Osteocyte (in vitro differentiated cells): ENCODE measurements around the gene WDR91. TPM values are rescaled to one million over a fixed set of nuclear protein-coding genes. Genes with fewer than 3 reads are reported as not detected.

ENCODE experiments used
- DNase-seq: peaks from one replicate; pipeline ENCODE4 v3.0.0; 2021; ENCODE audit warnings: mixed read lengths; ENCODE audit not compliant: unreplicated experiment; ENCODE audit errors: extremely low spot score
- H3K27ac Mint-ChIP-seq: one replicate; pipeline ENCODE4 v1.8.0; 2021; ENCODE audit warnings: mild to moderate bottlenecking, mixed read lengths; ENCODE audit not compliant: unreplicated experiment
- H3K27me3 Mint-ChIP-seq: one replicate; pipeline ENCODE4 v1.8.0; 2021; ENCODE audit warnings: mixed read lengths; ENCODE audit not compliant: unreplicated experiment
- H3K36me3 Mint-ChIP-seq: one replicate; pipeline ENCODE4 v1.8.0; 2021; ENCODE audit warnings: mixed read lengths; ENCODE audit not compliant: unreplicated experiment
- H3K4me1 Mint-ChIP-seq: one replicate; pipeline ENCODE4 v1.8.0; 2021; ENCODE audit warnings: mixed read lengths; ENCODE audit not compliant: unreplicated experiment
- H3K4me3 Mint-ChIP-seq: one replicate; pipeline ENCODE4 v1.8.0; 2021; ENCODE audit warnings: mild to moderate bottlenecking, moderate library complexity, mixed read lengths; ENCODE audit not compliant: unreplicated experiment
- H3K9me3 Mint-ChIP-seq: one replicate; pipeline ENCODE4 v1.8.0; 2021; ENCODE audit warnings: mixed read lengths; ENCODE audit not compliant: unreplicated experiment
- CTCF ChIP-seq: fragments of 200-600 bp; sonication (generic); IDR thresholded peaks from 2 replicates; pipeline ENCODE4 v1.5.0; 2021; ENCODE audit warnings: antibody characterized with exemption, mild to moderate bottlenecking, moderate library complexity
- microRNA-seq: library from miRNA; unstranded; fragments of <30 nt; microRNA quantifications from one replicate; pipeline ENCODE4 v1.1.0, GENCODE V29; 2020; ENCODE audit not compliant: unreplicated experiment
- total RNA-seq: library from RNA; stranded (reverse); gene quantifications from 2 replicates; pipeline ENCODE4 v1.2.1, GENCODE V29; 2021

The WDR91 gene
- total RNA-seq, 1 donor from 2014 or later: 10.8 TPM

GRCh38 chr7:135147341-135147898 lies 63.9 kb downstream of the WDR91 start:
- Mint-ChIP-seq H3K9me3 (no peaks in the 10 kb centered on the region), H3K27ac (no peak overlapping the region), H3K4me1 (peaks cover 5% of the 10 kb centered on the region), H3K36me3 (no peaks in the 10 kb centered on the region), H3K27me3 (peaks cover 14% of the 10 kb centered on the region), H3K4me3 (no peak overlapping the region)
- TF ChIP-seq CTCF: no peak
- no peak for DNase-seq

- no peaks in the 10 kb centered on the region for H3K36me3 Mint-ChIP-seq
- DNase-seq: no peak
- TF ChIP-seq CTCF: no peak
- peaks cover 36% of the 10 kb centered on the region for H3K27me3 Mint-ChIP-seq
- peaks cover 5% of the 10 kb centered on the region for H3K4me1 Mint-ChIP-seq
- H3K4me3 Mint-ChIP-seq: no peak overlapping the region
- no peaks in the 10 kb centered on the region for H3K9me3 Mint-ChIP-seq
- no peak overlapping the region for H3K27ac Mint-ChIP-seq
These were observed 67.2 kb downstream of the WDR91 start for GRCh38 chr7:135143885-135144668.

Small RNA genes within 50 kb of the gene (microRNA-seq; reads per million reads assigned to microRNA genes)
- gene MIR6509: not detected

Other genes with a start within 250 kb of the WDR91 start
- 1.2 and 1.3 TPM in 2 replicates for gene AGBL3, start 225.0 kb downstream of the WDR91 start, total RNA-seq
- gene TMEM140, start 63.5 kb downstream of the WDR91 start, total RNA-seq: 0.18 TPM in 1 of 2 replicates, not detected in the other
- 38.6 and 39.1 TPM in 2 replicates for gene CYREN, start 40.8 kb downstream of the WDR91 start, total RNA-seq
- not detected in 2 replicates for gene STRA8, start 22.3 kb upstream of the WDR91 start, total RNA-seq